Subcutaneous adipose tissue (tissue), 4 donors: Measurements from ENCODE around the gene SORL1. TPM values are rescaled to one million over a fixed set of nuclear protein-coding genes. Genes with fewer than 3 reads are reported as not detected.

Experiments
- CTCF ChIP-seq: fragments of 450-650 bp; IDR thresholded peaks from one replicate; pipeline ENCODE4 v1.5.1; 2016; ENCODE audit warnings: low read depth, mild to moderate bottlenecking, control low read depth, antibody characterized with exemption, moderate library complexity
- total RNA-seq, 4 donors: library from RNA; depleted of rRNA; stranded (reverse); fragments of >200 nt; gene quantifications; one replicate each; pipeline ENCODE4 v1.1.0, GENCODE V29; 2016

SORL1 gene
- total RNA-seq, 4 donors from 2014 or later, result 4.2 to 10.7 (median 6.6) TPM

GRCh38 chr11:121667836-121668235, 215.7 kb downstream of the SORL1 start:
- no peak for TF ChIP-seq CTCF

- TF ChIP-seq CTCF, result no peak
Observed at GRCh38 chr11:121669422-121669821, 217.3 kb downstream of the SORL1 start.

- no peak for TF ChIP-seq CTCF
Observed at GRCh38 chr11:121670266-121670665, 218.2 kb downstream of the SORL1 start.

GRCh38 chr11:121670805-121671282, 218.7 kb downstream of the SORL1 start:
- no peak for TF ChIP-seq CTCF

GRCh38 chr11:121671283-121672168, 219.4 kb downstream of the SORL1 start:
- no peak for TF ChIP-seq CTCF

- TF ChIP-seq CTCF, result no peak
Observed at GRCh38 chr11:121672630-121673487, 220.7 kb downstream of the SORL1 start.
